Prostate gland (tissue), 2 donors: ENCODE results near the gene EPGN.

ENCODE experiments used
- CTCF ChIP-seq, 4 experiments: fragments of 200-600 bp in 2 of 4; fragments of 450-650 bp in 2 of 4; sonication (generic) in 2 of 4; IDR thresholded peaks; 1 replicate in 3 of 4; 2 replicates in 1 of 4; pipeline ENCODE4 v1.5.1; 2016 to 2019; ENCODE audit warnings: antibody characterized with exemption in 4 of 4, mild to moderate bottlenecking in 2 of 4, moderate library complexity in 2 of 4
- POLR2A ChIP-seq: fragments of 450-650 bp; IDR thresholded peaks from one replicate; pipeline ENCODE4 v1.6.1; 2016; ENCODE audit warnings: antibody characterized with exemption, mild to moderate bottlenecking

DNA sequence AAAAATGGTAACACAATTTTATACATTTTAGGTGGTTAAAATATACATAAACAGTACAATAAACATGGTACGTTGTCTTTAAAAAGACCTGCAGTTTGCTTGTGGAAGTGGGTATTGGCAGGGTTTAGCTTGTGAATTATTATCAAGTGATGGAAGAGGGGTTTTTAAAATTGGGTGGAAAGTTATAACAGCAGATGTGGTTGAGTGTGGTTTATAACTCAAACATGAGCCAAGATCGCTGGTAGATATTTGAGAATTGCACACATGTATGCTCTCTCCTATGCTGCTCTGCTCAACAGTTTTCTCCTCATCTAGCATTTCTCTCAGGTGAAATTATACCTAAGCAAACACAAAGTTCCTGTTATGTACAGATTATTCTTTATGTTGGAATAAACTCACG lies 14.0 kb downstream of the EPGN start:
- TF ChIP-seq CTCF (IDR thresholded peaks at IDR 0.05) = no peak
- TF ChIP-seq POLR2A = no peak
